Adrenal gland (tissue), 5 donors: Measurements from ENCODE around the gene NRXN2.

Experiments
- CTCF ChIP-seq, 6 experiments: fragments of 450-650 bp in 4 of 6; fragments of 200-600 bp in 2 of 6; sonication (generic) in 1 of 6; IDR thresholded peaks; 1 replicate in 5 of 6; 2 replicates in 1 of 6; pipeline versions ENCODE4 v1.5.1 to v1.8.0; 2016 to 2021; ENCODE audit warnings: antibody characterized with exemption in 6 of 6, mild to moderate bottlenecking in 2 of 6, moderate library complexity in 1 of 6
- POLR2A ChIP-seq, 2 donors: fragments of 450-650 bp; IDR thresholded peaks; one replicate each; pipeline ENCODE4 v1.6.1; 2017; ENCODE audit warnings: antibody characterized with exemption in 2 of 2, mild to moderate bottlenecking in 2 of 2, moderate library complexity in 1 of 2
- donor health status: DM: no; HTN: no; CAD: no.

- TF ChIP-seq CTCF (IDR thresholded peaks at IDR 0.05), result no peak
- no peak for TF ChIP-seq POLR2A (IDR thresholded peaks at IDR 0.05)
Observed at GRCh38 chr11:64770120-64770519, 47.1 kb upstream of the NRXN2 start.
